Nephron progenitor cell (in vitro differentiated cells): ENCODE measurements around the gene NR5A1.
A peak's percentile ranks its signal among the peaks of the same experiment; 100 is the strongest.

ENCODE experiments used
- DNase-seq: peaks from one replicate; pipeline ENCODE4 v3.0.0; 2021
- H3K27ac Mint-ChIP-seq: 2 replicates; pipeline ENCODE4 v1.8.0; 2021; ENCODE audit warnings: mild to moderate bottlenecking, moderate library complexity, mixed read lengths
- H3K27me3 Mint-ChIP-seq: 2 replicates; pipeline ENCODE4 v1.8.0; 2021; ENCODE audit warnings: mild to moderate bottlenecking, low read depth, mixed read lengths; ENCODE audit not compliant: poor library complexity
- H3K36me3 Mint-ChIP-seq: 2 replicates; pipeline ENCODE4 v1.8.0; 2021; ENCODE audit warnings: low read depth, mixed read lengths
- H3K4me1 Mint-ChIP-seq: 2 replicates; pipeline ENCODE4 v1.8.0; 2021; ENCODE audit warnings: mixed read lengths
- H3K4me3 Mint-ChIP-seq: 2 replicates; pipeline ENCODE4 v1.8.0; 2021; ENCODE audit warnings: mild to moderate bottlenecking, moderate library complexity, mixed read lengths
- H3K9me3 Mint-ChIP-seq: 2 replicates; pipeline ENCODE4 v1.8.0; 2021; ENCODE audit warnings: mild to moderate bottlenecking, moderate library complexity, mixed read lengths
- CTCF ChIP-seq: fragments of 200-600 bp; sonication (generic); IDR thresholded peaks from 2 replicates; pipeline ENCODE4 v1.5.0; 2021; ENCODE audit warnings: antibody characterized with exemption

The NR5A1 gene

GRCh38 chr9:124468061-124468740 is 39.0 kb downstream of the NR5A1 start:
- H3K4me1 Mint-ChIP-seq, result peaks cover 6% of the 10 kb centered on the region
- H3K27me3 Mint-ChIP-seq, result peaks cover 46% of the 10 kb centered on the region
- H3K27ac Mint-ChIP-seq, result no peak overlapping the region
- TF ChIP-seq CTCF, result no peak
- H3K36me3 Mint-ChIP-seq, result no peaks in the 10 kb centered on the region
- H3K9me3 Mint-ChIP-seq, result peaks cover 4% of the 10 kb centered on the region
- no peak overlapping the region for H3K4me3 Mint-ChIP-seq
- no peak for DNase-seq

- H3K27ac Mint-ChIP-seq, result no peak overlapping the region
- TF ChIP-seq CTCF, result no peak
- H3K36me3 Mint-ChIP-seq, result no peaks in the 10 kb centered on the region
- peaks cover 4% of the 10 kb centered on the region for H3K9me3 Mint-ChIP-seq
- no peak for DNase-seq
- H3K4me1 Mint-ChIP-seq, result no peaks in the 10 kb centered on the region
- no peak overlapping the region for H3K4me3 Mint-ChIP-seq
- peaks cover 53% of the 10 kb centered on the region for H3K27me3 Mint-ChIP-seq
These were observed 39.7 kb downstream of the NR5A1 start for GRCh38 chr9:124467410-124468060.

DNA sequence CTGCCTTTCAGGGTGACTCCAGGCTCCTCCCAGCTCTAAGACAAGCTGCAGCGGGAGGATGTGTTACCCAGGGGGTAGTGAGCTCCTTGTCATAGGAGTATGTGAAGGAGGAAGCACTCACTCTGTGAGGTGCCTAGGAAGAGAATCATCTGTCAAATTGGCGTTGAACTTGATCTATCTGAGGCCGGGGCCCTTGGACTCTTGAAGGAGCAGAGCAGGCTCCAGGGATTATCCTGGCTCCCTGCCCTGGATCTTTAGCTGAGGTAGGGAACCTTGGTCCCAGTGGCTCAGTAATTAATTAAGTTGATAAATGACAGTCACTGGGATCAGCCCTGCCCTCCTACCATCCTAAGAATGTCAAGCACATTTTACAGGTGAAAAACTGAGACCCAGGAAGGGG is 41.5 kb downstream of the NR5A1 start:
- H3K4me1 Mint-ChIP-seq, result no peaks in the 10 kb centered on the region
- peak; percentile 0 for DNase-seq
- peaks cover 6% of the 10 kb centered on the region for H3K9me3 Mint-ChIP-seq
- H3K27me3 Mint-ChIP-seq, result peaks cover 67% of the 10 kb centered on the region
- no peak overlapping the region for H3K4me3 Mint-ChIP-seq
- H3K36me3 Mint-ChIP-seq, result no peaks in the 10 kb centered on the region
- no peak for TF ChIP-seq CTCF
- H3K27ac Mint-ChIP-seq, result no peak overlapping the region

DNA sequence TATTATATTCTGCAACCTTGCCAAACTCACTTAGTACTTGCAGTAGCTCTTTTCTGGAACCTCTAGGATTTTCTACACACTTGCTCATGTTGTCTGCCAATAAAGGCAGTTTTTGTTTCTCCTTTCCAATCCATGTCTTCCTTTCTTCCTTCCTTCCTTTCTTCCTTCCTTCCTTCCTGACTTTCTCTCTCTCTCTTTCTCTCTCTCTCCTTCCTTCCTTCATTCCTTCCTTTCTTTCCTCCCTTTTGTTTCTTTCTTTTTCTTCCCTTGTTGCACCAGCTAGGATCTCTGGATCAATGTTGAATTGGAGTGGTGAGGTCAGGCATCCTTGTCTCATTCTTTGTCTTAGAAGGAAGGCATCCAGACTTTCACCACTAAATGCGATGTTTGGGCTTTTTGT is 44.5 kb downstream of the NR5A1 start:
- Mint-ChIP-seq H3K27ac (no peak overlapping the region), H3K36me3 (no peaks in the 10 kb centered on the region), H3K9me3 (peaks cover 10% of the 10 kb centered on the region), H3K4me3 (no peak overlapping the region), H3K4me1 (no peaks in the 10 kb centered on the region), H3K27me3 (peaks cover 68% of the 10 kb centered on the region)
- TF ChIP-seq CTCF, result no peak
- DNase-seq, result no peak

- no peaks in the 10 kb centered on the region for H3K4me1 Mint-ChIP-seq
- H3K36me3 Mint-ChIP-seq, result no peaks in the 10 kb centered on the region
- H3K27ac Mint-ChIP-seq, result no peak overlapping the region
- peaks cover 60% of the 10 kb centered on the region for H3K27me3 Mint-ChIP-seq
- no peak overlapping the region for H3K4me3 Mint-ChIP-seq
- H3K9me3 Mint-ChIP-seq, result peaks cover 9% of the 10 kb centered on the region
- TF ChIP-seq CTCF, result no peak
- DNase-seq, result no peak
These were observed 48.8 kb downstream of the NR5A1 start for GRCh38 chr9:124458441-124458840.

DNA sequence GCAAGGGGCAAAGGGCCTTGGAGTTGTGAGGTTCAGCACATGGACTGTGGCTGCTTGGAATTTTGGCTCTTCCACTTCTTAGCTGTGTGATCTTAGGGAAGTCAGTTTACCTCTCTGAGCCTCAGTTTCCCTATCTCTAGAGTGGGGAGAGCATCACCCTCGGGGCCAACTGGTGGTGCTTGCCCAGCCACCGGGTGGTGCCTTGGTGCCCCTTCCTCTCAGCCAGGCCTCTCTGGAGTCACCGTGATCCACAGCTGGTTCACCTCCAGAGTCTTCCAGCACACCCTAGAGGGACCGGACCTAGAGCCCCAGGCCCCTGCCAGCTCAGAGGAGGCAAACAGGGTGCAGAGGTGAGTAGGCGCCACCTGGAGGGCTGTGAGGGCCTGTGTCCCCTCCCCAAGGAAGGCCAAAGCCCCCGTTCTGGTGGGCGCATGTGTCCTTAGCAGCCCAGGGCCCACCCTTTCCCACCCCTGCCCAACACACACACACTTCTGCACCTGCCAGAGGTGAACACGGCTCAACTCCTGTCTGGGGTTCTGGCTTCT is 49.2 kb downstream of the NR5A1 start:
- Mint-ChIP-seq H3K36me3 (no peaks in the 10 kb centered on the region), H3K4me1 (no peaks in the 10 kb centered on the region), H3K27ac (no peak overlapping the region), H3K27me3 (peaks cover 57% of the 10 kb centered on the region), H3K4me3 (no peak overlapping the region), H3K9me3 (peaks cover 7% of the 10 kb centered on the region)
- no peak for DNase-seq
- TF ChIP-seq CTCF, result no peak
